Fibroblast of the aortic adventitia (primary cell): ENCODE measurements around the gene PAIP1. TPM values are rescaled to one million over a fixed set of nuclear protein-coding genes. Genes with fewer than 3 reads are reported as not detected.
"Not testable (repeated sequence)": the region's sequence is repeated elsewhere in the genome, so short reads cannot be mapped to it uniquely, and the experiment has no call there.

Source experiments
- DNase-seq: peaks from one replicate; pipeline ENCODE4 v3.0.0-alpha.2; 2010; ENCODE audit warnings: low read depth
- H3K4me3 ChIP-seq: 2 replicates; pipeline ENCODE4 v1.5.1; 2011; ENCODE audit warnings: low read depth, mild to moderate bottlenecking, control low read depth, low read length, moderate library complexity
- total RNA-seq: library from RNA; depleted of rRNA; stranded (reverse); fragments of >200 nt; gene quantifications from 2 replicates; pipeline ENCODE4 v1.2.3, GENCODE V29; 2012; ENCODE audit warnings: low replicate concordance
- TF ChIP-seq, protein P1 (sequence below): IDR thresholded peaks from 2 replicates; pipeline ENCODE4 v1.5.1; 2011; ENCODE audit warnings: mild to moderate bottlenecking, low read length, control low read depth, inconsistent platforms; ENCODE audit not compliant: insufficient read depth

PAIP1 gene
- total RNA-seq, 1 donor, result 113 TPM

GRCh38 chr5:43583724-43584123 lies 26.8 kb upstream of the PAIP1 start:
- TF ChIP-seq, protein P1, sequence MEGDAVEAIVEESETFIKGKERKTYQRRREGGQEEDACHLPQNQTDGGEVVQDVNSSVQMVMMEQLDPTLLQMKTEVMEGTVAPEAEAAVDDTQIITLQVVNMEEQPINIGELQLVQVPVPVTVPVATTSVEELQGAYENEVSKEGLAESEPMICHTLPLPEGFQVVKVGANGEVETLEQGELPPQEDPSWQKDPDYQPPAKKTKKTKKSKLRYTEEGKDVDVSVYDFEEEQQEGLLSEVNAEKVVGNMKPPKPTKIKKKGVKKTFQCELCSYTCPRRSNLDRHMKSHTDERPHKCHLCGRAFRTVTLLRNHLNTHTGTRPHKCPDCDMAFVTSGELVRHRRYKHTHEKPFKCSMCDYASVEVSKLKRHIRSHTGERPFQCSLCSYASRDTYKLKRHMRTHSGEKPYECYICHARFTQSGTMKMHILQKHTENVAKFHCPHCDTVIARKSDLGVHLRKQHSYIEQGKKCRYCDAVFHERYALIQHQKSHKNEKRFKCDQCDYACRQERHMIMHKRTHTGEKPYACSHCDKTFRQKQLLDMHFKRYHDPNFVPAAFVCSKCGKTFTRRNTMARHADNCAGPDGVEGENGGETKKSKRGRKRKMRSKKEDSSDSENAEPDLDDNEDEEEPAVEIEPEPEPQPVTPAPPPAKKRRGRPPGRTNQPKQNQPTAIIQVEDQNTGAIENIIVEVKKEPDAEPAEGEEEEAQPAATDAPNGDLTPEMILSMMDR, result no peak
- no peak for DNase-seq
- no peak overlapping the region for H3K4me3 ChIP-seq

DNA sequence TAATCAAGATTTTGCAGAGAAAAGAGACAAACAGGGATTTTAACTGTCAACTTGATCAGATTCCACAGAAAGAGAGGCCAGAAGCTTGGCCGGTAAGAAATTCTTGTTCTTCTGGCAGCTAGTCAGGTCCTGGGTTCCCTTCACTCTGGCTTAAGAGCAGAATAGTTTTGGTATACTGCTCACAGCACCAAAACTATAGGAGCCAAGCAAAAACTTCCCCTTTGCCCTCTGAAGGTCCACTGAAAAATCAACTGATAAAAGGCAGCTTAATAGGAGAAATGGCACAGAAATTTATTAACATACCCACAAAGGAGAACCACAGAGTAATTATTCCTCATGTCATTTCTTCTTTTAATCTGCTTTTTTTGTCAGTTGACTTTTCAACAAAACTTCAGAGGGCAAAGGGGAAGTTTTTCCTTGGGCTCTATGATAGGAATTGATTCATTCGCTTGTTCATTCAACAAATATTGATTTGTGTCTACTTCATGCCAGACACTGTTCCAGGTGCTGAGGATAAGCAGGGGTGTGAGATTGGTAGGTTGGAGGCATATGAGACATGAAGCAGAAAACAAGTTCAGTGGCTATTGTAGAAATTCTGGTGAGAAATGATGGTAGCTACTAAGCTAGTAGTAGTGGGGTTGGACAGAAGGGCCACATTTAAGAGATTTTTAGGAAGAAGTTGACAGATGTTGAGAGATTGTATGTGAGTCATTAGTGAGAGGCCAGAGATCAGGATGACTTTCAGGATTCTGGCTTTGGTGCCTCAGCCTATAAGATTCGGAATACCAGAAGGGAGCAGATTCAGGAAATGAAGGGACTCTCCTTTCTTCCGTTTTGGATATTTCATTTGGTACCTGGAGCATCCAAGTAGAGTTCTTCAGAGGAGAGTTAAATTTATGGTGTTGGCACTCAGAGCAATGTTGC lies 25.5 kb upstream of the PAIP1 start:
- no peak overlapping the region for H3K4me3 ChIP-seq
- TF ChIP-seq, protein P1, result no peak
- no peak for DNase-seq

GRCh38 chr5:43581398-43581797 lies 24.5 kb upstream of the PAIP1 start:
- TF ChIP-seq, protein P1, result no peak
- no peak overlapping the region for H3K4me3 ChIP-seq
- no peak for DNase-seq

- DNase-seq, H3K4me3 ChIP-seq: not testable (repeated sequence)
These were observed 23.7 kb upstream of the PAIP1 start for GRCh38 chr5:43580402-43581210.

DNA sequence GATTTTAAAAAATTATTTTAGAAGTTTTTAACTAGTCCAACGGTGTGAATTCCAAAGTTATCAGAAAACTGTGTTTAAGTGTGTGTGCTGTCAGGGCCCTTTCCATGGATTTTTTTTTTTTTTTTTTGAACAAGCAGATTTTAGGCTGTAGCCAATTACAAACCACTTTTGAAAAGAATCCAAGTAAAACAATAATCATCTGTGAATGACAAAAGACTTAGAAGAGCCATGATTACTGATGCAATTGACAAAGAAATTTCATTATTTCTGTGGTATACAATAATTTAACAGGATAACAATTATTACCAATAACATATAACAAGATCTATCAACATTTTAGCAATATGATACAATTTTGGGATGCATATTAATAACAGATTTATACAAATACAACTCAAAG lies 16.2 kb upstream of the PAIP1 start:
- DNase-seq, result peak; percentile 73
- TF ChIP-seq, protein P1, result no peak
- H3K4me3 ChIP-seq, result no peak overlapping the region

- no peak overlapping the region for H3K4me3 ChIP-seq
- TF ChIP-seq, protein P1, result no peak
- DNase-seq, result peak; percentile 70
These were observed 15.5 kb upstream of the PAIP1 start for GRCh38 chr5:43572357-43572756.

DNA sequence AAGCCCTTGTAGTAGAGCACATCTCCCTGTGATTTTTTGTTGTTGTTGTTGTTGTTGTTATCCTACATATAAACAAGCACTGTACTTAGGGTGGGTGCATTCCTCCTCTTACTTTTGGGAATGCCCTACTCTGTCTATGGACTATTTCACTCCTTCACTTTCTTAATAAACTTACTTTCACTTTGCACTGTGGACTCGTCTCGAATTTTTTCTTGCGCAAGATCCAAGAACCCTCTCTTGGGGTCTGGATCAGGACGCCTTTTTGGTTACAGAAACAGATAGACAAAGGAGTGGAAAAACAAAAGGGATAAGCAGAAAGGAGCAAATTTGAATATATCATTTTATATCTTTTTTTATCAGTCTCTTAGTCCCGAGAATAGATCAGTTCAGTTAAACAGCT lies 14.4 kb upstream of the PAIP1 start:
- peak; percentile 67 for DNase-seq
- peak overlapping the region; percentile 36 for H3K4me3 ChIP-seq
- TF ChIP-seq, protein P1, result no peak
